Ovary (tissue), 9 donors: ENCODE results near the gene CFDP1. TPM values are rescaled to one million over a fixed set of nuclear protein-coding genes. Genes with fewer than 3 reads are reported as not detected.
"Not testable (repeated sequence)": the region's sequence is repeated elsewhere in the genome, so short reads cannot be mapped to it uniquely, and the experiment has no call there.

Source experiments
- DNase-seq, 5 donors: peaks; one replicate each; pipeline ENCODE4 v3.0.0-alpha.2; 2019 to 2020
- H3K27ac ChIP-seq, 2 donors: fragments of 200-600 bp; one replicate each; pipeline versions ENCODE4 v1.5.1 to v1.8.0; 2019 to 2022
- H3K27me3 ChIP-seq: fragments of 200-600 bp; one replicate; pipeline ENCODE4 v1.8.0; 2022
- H3K36me3 ChIP-seq: fragments of 200-600 bp; sonication (generic); one replicate; pipeline ENCODE4 v1.5.1; 2019
- H3K4me1 ChIP-seq: one replicate; pipeline ENCODE4 v1.8.1; 2013; ENCODE audit warnings: mild to moderate bottlenecking, moderate library complexity; ENCODE audit not compliant: insufficient read depth
- H3K4me3 ChIP-seq: fragments of 200-600 bp; sonication (generic); one replicate; pipeline ENCODE4 v1.5.1; 2017
- H3K9me3 ChIP-seq, 2 donors: fragments of 200-600 bp in 1 of 2; sonication (generic) in 1 of 2; one replicate each; pipeline versions ENCODE4 v1.5.1 to v1.8.1; 2013 to 2019; ENCODE audit warnings: mild to moderate bottlenecking in 1 of 2, moderate library complexity in 1 of 2
- EP300 ChIP-seq: sonication (generic); formaldehyde crosslinking; IDR thresholded peaks from one replicate; pipeline ENCODE4 v1.6.1; 2017; ENCODE audit warnings: antibody characterized with exemption
- POLR2A ChIP-seq: fragments of 450-650 bp; IDR thresholded peaks from one replicate; pipeline ENCODE4 v1.6.1; 2017; ENCODE audit warnings: antibody characterized with exemption, mild to moderate bottlenecking, moderate library complexity
- WGBS, 3 donors: extraction: QIAGEN DNeasy Blood & Tissue Kit in 1 of 3; methylation state at CpG; one replicate each; pipeline versions ENCODE4 v1.1.5 to v1.1.7; 2013 to 2017; 5-methylcytosine and 5-hydroxymethylcytosine counted together
- intact Hi-C, 4 donors: fragments of 100-400 bp; cut with DNase I; formaldehyde crosslinking; loops; one replicate each; pipeline versions ENCODE4 v1.11.0 to v1.15.1; 2022 to 2023
- polyA plus RNA-seq, 2 donors: library from polyadenylated mRNA; stranded (reverse); fragments of 200-250 nt in 1 of 2; fragments of 350-450 nt in 1 of 2; fragmentation: Illumina TruSeq in 1 of 2; extraction: RNeasy Lipid Tissue Mini Kit (QIAGEN cat#74804) in 1 of 2; gene quantifications; one replicate each; pipeline ENCODE4 v1.2.3, GENCODE V29; 2013 to 2014
- total RNA-seq, 7 donors: library from RNA; depleted of rRNA in 2 of 7; stranded (reverse); fragments of >200 nt in 2 of 7; fragmentation: NEBNext Ultra II Directional in 3 of 7; extraction: Animal tissue kit (Norgen Biotek cat#: 25700) in 3 of 7; gene quantifications; one replicate each; pipeline versions ENCODE4 v1.1.0 to v1.2.4, GENCODE V29; 2016 to 2023
- TF ChIP-seq, protein P1 (sequence below), 3 donors: fragments of 450-650 bp in 2 of 3; fragments of 200-600 bp in 1 of 3; IDR thresholded peaks; one replicate each; pipeline versions ENCODE4 v1.5.1 to v1.8.0; 2016 to 2022; ENCODE audit warnings: antibody characterized with exemption in 3 of 3, mild to moderate bottlenecking in 1 of 3
- donor health status: DM: no; HTN: no; CAD: no; lungs with moderate emphysema.
- donor health status: DM: no; HTN: no; CAD: no.
- donor health status: Bipolar disorder and iron deficiency.
- donor health status: DM: yes; HTN: yes; CAD: no.
- donor health status: DM: no; HTN: no; CAD: no.
- donor health status: DM: yes; HTN: yes; CAD: no.

CFDP1 gene
- total and polyA plus RNA-seq, 9 donors: 67.0 to 173 (median 73.0) TPM

DNA sequence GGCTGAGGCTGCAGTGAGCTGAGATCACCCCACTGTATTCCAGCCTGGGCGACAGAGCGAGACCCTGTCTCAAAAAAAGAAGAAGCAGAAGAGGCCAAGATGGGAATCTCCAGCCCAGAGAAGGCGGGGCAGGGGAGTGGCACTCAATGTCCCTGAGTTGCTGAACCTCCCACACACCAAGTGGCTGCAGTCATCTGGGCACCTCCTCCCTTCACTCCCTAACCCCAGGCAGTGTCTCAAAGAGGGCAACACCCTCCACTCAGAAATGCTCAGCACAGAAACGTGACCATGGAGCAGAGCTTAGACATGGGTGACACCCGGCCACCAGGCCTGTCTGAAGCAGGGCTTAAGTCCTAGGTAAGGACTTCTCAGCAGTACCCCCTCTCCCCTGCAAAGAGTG is 145.6 kb downstream of the CFDP1 start:
- Histone ChIP-seq H3K4me1 (no peaks in the 10 kb centered on the region), H3K9me3 (no peaks in the 10 kb centered on the region), H3K27me3 (no peaks in the 10 kb centered on the region), H3K36me3 (no peaks in the 10 kb centered on the region), H3K27ac (no peak overlapping the region), H3K4me3 (no peak overlapping the region)
- TF ChIP-seq, protein P1, sequence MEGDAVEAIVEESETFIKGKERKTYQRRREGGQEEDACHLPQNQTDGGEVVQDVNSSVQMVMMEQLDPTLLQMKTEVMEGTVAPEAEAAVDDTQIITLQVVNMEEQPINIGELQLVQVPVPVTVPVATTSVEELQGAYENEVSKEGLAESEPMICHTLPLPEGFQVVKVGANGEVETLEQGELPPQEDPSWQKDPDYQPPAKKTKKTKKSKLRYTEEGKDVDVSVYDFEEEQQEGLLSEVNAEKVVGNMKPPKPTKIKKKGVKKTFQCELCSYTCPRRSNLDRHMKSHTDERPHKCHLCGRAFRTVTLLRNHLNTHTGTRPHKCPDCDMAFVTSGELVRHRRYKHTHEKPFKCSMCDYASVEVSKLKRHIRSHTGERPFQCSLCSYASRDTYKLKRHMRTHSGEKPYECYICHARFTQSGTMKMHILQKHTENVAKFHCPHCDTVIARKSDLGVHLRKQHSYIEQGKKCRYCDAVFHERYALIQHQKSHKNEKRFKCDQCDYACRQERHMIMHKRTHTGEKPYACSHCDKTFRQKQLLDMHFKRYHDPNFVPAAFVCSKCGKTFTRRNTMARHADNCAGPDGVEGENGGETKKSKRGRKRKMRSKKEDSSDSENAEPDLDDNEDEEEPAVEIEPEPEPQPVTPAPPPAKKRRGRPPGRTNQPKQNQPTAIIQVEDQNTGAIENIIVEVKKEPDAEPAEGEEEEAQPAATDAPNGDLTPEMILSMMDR (IDR thresholded peaks at IDR 0.05): no peak
- TF ChIP-seq POLR2A (no peak), EP300 (no peak)
- DNase-seq: no peak
- intact Hi-C loops: no loop called here
- WGBS, 3 donors: 85 to 93% (median 88%) methylated on average over 5 of the region's 5 CpGs

DNA sequence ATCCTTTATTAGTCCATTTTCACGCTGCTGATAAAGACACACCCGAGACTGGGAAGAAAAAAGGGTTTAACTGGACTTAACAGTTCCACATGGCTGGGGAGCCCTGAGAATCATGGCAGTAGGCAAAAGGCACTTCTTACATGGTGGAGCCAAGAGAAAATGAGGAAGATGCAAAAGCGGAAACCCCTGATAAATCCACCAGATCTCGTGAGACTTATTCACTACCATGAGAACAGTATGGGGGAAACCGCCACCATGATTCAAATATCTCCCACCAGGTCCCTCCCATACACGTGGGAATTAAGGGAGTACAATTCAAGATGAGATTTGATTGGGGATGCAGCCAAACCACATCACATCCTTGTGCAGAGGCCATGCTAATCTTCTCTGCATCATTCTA is 146.9 kb downstream of the CFDP1 start:
- TF ChIP-seq EP300 (no peak), POLR2A (no peak)
- no peak for DNase-seq
- Histone ChIP-seq H3K27ac (no peak overlapping the region), H3K4me1 (peaks cover 2% of the 10 kb centered on the region), H3K27me3 (no peaks in the 10 kb centered on the region), H3K9me3 (no peaks in the 10 kb centered on the region), H3K4me3 (no peak overlapping the region), H3K36me3 (no peaks in the 10 kb centered on the region)
- intact Hi-C loops: no loop called here
- WGBS, 3 donors: 79 to 90% (median 85%) methylated on average over 6 of the region's 6 CpGs

DNA sequence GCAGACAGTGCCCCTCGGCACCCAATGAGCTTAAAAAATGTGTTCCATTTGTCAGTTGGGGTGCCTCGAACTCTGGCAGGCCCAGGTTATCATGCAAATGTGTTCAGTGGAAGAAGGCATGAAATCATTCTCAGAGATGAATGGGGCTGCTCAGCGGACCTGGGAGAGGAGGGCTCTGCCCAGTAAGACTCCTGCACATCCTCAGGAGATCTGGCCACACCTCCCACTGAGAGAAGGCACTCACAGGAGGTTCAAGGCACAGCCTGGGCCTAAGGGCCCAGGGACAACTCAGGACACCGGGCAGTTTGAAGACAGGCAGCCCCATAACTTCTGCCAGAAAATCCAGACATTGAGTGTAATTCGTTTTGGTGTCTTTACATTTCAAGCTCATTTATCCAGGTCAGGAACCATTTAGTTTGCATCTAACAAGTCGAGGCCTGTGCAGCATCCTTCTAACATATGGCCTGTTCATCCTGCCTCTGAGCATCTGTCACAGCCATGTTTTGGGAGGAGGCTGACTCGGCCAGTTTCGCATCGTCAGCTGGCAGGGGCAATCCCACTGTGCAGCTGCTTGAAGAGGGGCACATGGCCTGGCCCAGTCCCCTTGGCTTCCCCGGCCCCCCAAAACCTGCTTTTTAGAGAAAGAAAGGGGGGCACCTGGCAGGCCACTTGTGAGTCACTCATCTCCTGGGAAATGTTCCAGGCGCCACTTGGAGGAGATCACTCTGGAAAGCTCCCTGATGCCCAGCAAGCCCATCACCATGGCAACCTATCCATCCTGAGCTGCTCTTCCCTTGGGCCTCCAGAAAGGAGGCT is 150.6 kb downstream of the CFDP1 start:
- intact Hi-C loops: no loop called here
- Histone ChIP-seq H3K36me3 (no peaks in the 10 kb centered on the region), H3K9me3 (no peaks in the 10 kb centered on the region), H3K4me3 (no peak overlapping the region), H3K4me1 (peaks cover 2% of the 10 kb centered on the region), H3K27ac (no peak overlapping the region), H3K27me3 (no peaks in the 10 kb centered on the region)
- no peak for DNase-seq
- WGBS, 3 donors: 85 to 86% (median 86%) methylated on average over 11 of the region's 11 CpGs
- TF ChIP-seq EP300 (no peak), POLR2A (no peak)
- TF ChIP-seq, protein P1 (IDR thresholded peaks at IDR 0.05): no peak

DNA sequence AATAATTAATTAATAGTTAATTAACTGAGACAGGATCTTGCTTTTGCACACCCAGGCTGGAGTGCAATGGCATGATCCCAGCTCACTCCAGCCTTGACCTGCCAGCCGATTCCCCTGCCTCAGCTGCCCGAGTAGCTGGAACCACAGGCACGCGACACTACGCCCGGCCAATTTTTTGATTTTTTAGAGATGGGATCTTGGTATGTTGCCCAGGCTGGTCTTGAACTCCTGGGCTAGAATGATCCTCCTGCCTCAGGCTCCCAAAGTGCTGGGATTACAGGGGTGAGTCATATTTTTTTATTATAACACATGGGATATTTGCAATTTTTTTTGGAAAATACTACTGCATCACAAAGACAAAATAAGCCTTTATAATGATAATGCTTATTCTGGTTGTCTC is 151.5 kb downstream of the CFDP1 start:
- Histone ChIP-seq H3K4me3 (no peak overlapping the region), H3K36me3 (no peaks in the 10 kb centered on the region), H3K27me3 (no peaks in the 10 kb centered on the region), H3K27ac (no peak overlapping the region), H3K4me1 (peaks cover 2% of the 10 kb centered on the region), H3K9me3 (no peaks in the 10 kb centered on the region)
- intact Hi-C loops: no loop called here
- 33 to 58% (median 46%) methylated on average over 6 of the region's 6 CpGs for WGBS, 3 donors
- TF ChIP-seq EP300: no peak
- no peak for DNase-seq

DNA sequence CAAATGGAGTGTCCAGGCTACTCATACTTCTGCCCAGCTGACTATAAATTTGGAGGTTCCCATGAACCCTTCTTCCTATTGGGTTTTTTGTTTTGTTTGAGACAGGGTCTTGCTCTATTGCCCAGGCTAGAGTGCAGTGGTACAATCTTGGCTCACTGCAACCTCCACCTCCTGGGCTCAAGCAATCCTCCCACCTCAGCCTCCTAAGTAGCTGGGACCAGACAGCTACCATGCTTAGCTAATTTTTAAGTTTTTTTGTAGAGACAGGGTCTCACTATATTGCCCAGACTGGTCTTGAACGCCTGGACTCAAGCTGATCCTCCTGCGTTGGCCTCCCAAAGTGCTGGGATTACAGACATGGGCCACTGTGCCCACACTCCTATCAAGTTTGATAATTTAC is 152.3 kb downstream of the CFDP1 start:
- H3K27me3 ChIP-seq, H3K9me3 ChIP-seq, H3K4me3 ChIP-seq, intact Hi-C loops, H3K4me1 ChIP-seq, DNase-seq, H3K27ac ChIP-seq, H3K36me3 ChIP-seq: not testable (repeated sequence)
- WGBS, 3 donors: 88 to 96% (median 91%) methylated on average over 2 of the region's 2 CpGs

DNA sequence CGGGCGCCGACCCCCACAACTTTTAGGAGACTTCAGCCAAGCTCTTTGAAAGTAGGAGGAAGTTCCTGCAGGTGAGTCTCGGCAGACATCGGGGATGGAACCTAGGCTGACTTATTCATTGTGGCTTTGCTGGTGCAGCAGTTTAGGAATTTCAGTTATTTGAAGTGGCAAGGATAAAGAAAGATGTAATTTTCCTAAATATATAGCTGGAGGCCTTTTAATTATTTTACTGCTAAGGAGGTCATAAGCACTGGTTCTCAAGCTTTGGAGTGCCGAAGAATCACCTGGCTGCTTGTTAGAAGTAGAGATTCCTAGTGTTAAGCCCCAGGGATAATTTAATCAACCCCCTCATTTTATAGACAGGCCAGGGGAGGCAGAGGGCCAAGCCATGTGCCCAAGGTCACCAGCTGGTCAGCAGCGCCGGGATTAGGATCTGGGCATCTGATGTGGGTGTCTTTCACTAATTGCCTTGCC is 152.9 kb downstream of the CFDP1 start:
- H3K4me3 ChIP-seq: no peak overlapping the region
- H3K9me3 ChIP-seq: no peaks in the 10 kb centered on the region
- peaks cover 2% of the 10 kb centered on the region for H3K4me1 ChIP-seq
- H3K27me3 ChIP-seq: no peaks in the 10 kb centered on the region
- H3K27ac ChIP-seq: no peak overlapping the region
- intact Hi-C loops: no loop called here
- no peak for TF ChIP-seq POLR2A
- TF ChIP-seq, protein P1 (IDR thresholded peaks at IDR 0.05): no peak
- TF ChIP-seq EP300: no peak
- WGBS, 3 donors: 77 to 87% (median 85%) methylated on average over 8 of the region's 8 CpGs
- no peaks in the 10 kb centered on the region for H3K36me3 ChIP-seq
- no peak for DNase-seq
